GM12878 (cell line): ENCODE data around the gene BNC2. TPM values are rescaled to one million over a fixed set of nuclear protein-coding genes. Genes with fewer than 3 reads are reported as not detected.

Source experiments
- ATAC-seq: fragments of 200-7000 bp; cut with Tn5 transposase; 3 replicates; pipeline ENCODE4 v1.9.1; 2020; ENCODE audit warnings: mild to moderate bottlenecking, moderate library complexity
- BruUV-seq: library from RNA; stranded (reverse); fragments of 400-500 nt; replicated peaks from 2 replicates; lab custom pipeline; 2021; lab: Mats Ljungman, UMichigan
- CTCF ChIA-PET: fragments of 300-600 bp; sonication (Branson Sonifier 250); formaldehyde crosslinking; extraction: SDS; loops from one replicate; lab custom pipeline; 2021; ENCODE audit warnings: inconsistent platforms; lab: Yijun Ruan, JAX
- POLR2A ChIA-PET: fragments of 350-600 bp; formaldehyde crosslinking; extraction: SDS; loops from one replicate; lab custom pipeline; 2021; ENCODE audit warnings: inconsistent platforms; lab: Charles Lee
- RAD21 ChIA-PET: fragments of 300-600 bp; sonication (Branson Sonifier 250); formaldehyde crosslinking; loops from one replicate; lab custom pipeline; 2023; ENCODE audit warnings: antibody characterized with exemption; ENCODE audit not compliant: unreplicated experiment; lab: Charles Lee
- SMC1A ChIA-PET: fragments of 300-600 bp; sonication (Branson Sonifier 250); formaldehyde crosslinking; loops from one replicate; lab custom pipeline; 2023; ENCODE audit not compliant: unreplicated experiment, uncharacterized antibody; lab: Charles Lee
- DNase-seq: peaks from one replicate; pipeline ENCODE4 v3.0.0-alpha.2; 2011; ENCODE audit warnings: low read depth, low spot score
- FAIRE-seq: peaks from 3 replicates; lab custom pipeline; 2011; peaks lifted over from hg19 to GRCh38; lab: Jason Lieb, UNC
- H2AFZ ChIP-seq: 2 replicates; pipeline ENCODE4 v1.6.0; 2011; ENCODE audit warnings: low read depth, low read length, control low read depth; ENCODE audit not compliant: control insufficient read depth
- H3K27ac ChIP-seq: 2 replicates; pipeline ENCODE4 v1.5.1; 2011; ENCODE audit warnings: control low read depth; ENCODE audit not compliant: control insufficient read depth, insufficient read depth
- H3K27me3 ChIP-seq, 2 experiments: replicated peaks in 1 of 2; 2 replicates each; pipeline versions ENCODE4 v1.6.0 to v1.6.1; 2011; ENCODE audit warnings: low read length in 1 of 2; ENCODE audit not compliant: control insufficient read depth in 2 of 2, insufficient read depth in 2 of 2
- H3K36me3 ChIP-seq, 2 experiments: 2 replicates each; pipeline ENCODE4 v1.5.1; 2011; ENCODE audit warnings: low read length in 1 of 2; ENCODE audit not compliant: control insufficient read depth in 2 of 2, insufficient read depth in 2 of 2
- H3K4me1 ChIP-seq: 2 replicates; pipeline ENCODE4 v1.6.1; 2011; ENCODE audit warnings: mild to moderate bottlenecking, low read length, moderate library complexity, mixed read lengths; ENCODE audit not compliant: control insufficient read depth, insufficient read depth
- H3K4me2 ChIP-seq: 2 replicates; pipeline ENCODE4 v1.6.0; 2011; ENCODE audit warnings: control low read depth; ENCODE audit not compliant: control insufficient read depth, insufficient read depth
- H3K4me3 ChIP-seq: fragments of 200-600 bp; sonication (generic); 2 replicates; pipeline ENCODE4 v1.5.1; 2016
- H3K79me2 ChIP-seq: 2 replicates; pipeline ENCODE4 v1.6.0; 2011; ENCODE audit warnings: low read length; ENCODE audit not compliant: control insufficient read depth, insufficient read depth
- H3K9ac ChIP-seq: 2 replicates; pipeline ENCODE4 v1.8.0; 2011; ENCODE audit warnings: low read length, control low read depth, mixed read lengths; ENCODE audit not compliant: control insufficient read depth, insufficient read depth
- H3K9me3 ChIP-seq: replicated peaks from 3 replicates; pipeline ENCODE4 v1.5.1; 2011; ENCODE audit warnings: mild to moderate bottlenecking, low read length; ENCODE audit not compliant: control insufficient read depth, insufficient read depth
- H4K20me1 ChIP-seq: 2 replicates; pipeline ENCODE4 v1.6.0; 2011; ENCODE audit not compliant: control insufficient read depth, insufficient read depth
- CHD1 ChIP-seq: IDR thresholded peaks from 2 replicates; pipeline ENCODE4 v1.6.1; 2012; ENCODE audit warnings: low read depth, low read length, improper control_type of control experiment
- ELK1 ChIP-seq: IDR thresholded peaks from 2 replicates; pipeline ENCODE4 v1.6.1; 2012; ENCODE audit warnings: low read depth, low read length, improper control_type of control experiment
- FOS ChIP-seq: IDR thresholded peaks from 3 replicates; pipeline ENCODE4 v1.6.1; 2011; ENCODE audit warnings: borderline replicate concordance; ENCODE audit not compliant: insufficient read length; ENCODE audit errors: extremely low read depth
- GABPA ChIP-seq: IDR thresholded peaks from 2 replicates; pipeline ENCODE4 v1.6.1; 2014; ENCODE audit warnings: antibody characterized with exemption, low read depth, mild to moderate bottlenecking, inconsistent platforms
- GATAD2B ChIP-seq: fragments of 450-650 bp; conservative IDR thresholded peaks from 2 replicates; pipeline ENCODE4 v1.6.1; 2017; ENCODE audit warnings: low read depth, mild to moderate bottlenecking, moderate library complexity
- HCFC1 ChIP-seq: fragments of 150-350 bp; IDR thresholded peaks from 2 replicates; pipeline ENCODE4 v1.6.1; 2014; ENCODE audit warnings: low read length
- HDAC6 ChIP-seq: fragments of 200-600 bp; sonication (generic); IDR thresholded peaks from one replicate; pipeline ENCODE4 v1.8.0; 2017; ENCODE audit warnings: antibody characterized with exemption; ENCODE audit not compliant: unreplicated experiment
- HDGF ChIP-seq: fragments of 450-650 bp; IDR thresholded peaks from 2 replicates; pipeline ENCODE4 v1.6.1; 2016; ENCODE audit warnings: antibody characterized with exemption
- HSF1 ChIP-seq: fragments of 150-350 bp; IDR thresholded peaks from 2 replicates; pipeline ENCODE4 v1.6.1; 2014; ENCODE audit warnings: mild to moderate bottlenecking, low read depth, low read length
- IKZF2 ChIP-seq, 2 experiments: fragments of 450-650 bp; IDR thresholded peaks; 2 replicates each; pipeline ENCODE4 v1.6.1; 2017; ENCODE audit warnings: mild to moderate bottlenecking in 2 of 2, moderate library complexity in 2 of 2
- JUNB ChIP-seq: IDR thresholded peaks from 2 replicates; pipeline ENCODE4 v1.6.1; 2016; ENCODE audit warnings: antibody characterized with exemption, mild to moderate bottlenecking
- MEF2B ChIP-seq: fragments of 450-650 bp; IDR thresholded peaks from 2 replicates; pipeline ENCODE4 v1.6.1; 2018; ENCODE audit warnings: mild to moderate bottlenecking, moderate library complexity; ENCODE audit not compliant: partially characterized antibody, poor library complexity, severe bottlenecking
- MTA2 ChIP-seq: fragments of 450-650 bp; IDR thresholded peaks from 2 replicates; pipeline ENCODE4 v1.6.1; 2016; ENCODE audit warnings: low read depth, mild to moderate bottlenecking, moderate library complexity
- RBBP5 ChIP-seq: fragments of 200-600 bp; sonication (generic); conservative IDR thresholded peaks from 2 replicates; pipeline ENCODE4 v1.6.1; 2016
- SREBF1 ChIP-seq: IDR thresholded peaks from 2 replicates; pipeline ENCODE4 v1.6.1; 2012; ENCODE audit warnings: mild to moderate bottlenecking, low read length
- TCF7 ChIP-seq: IDR thresholded peaks from 2 replicates; pipeline ENCODE4 v1.6.1; 2014; ENCODE audit warnings: antibody characterized with exemption, borderline replicate concordance
- ZNF207 ChIP-seq: fragments of 450-650 bp; IDR thresholded peaks from 2 replicates; pipeline ENCODE4 v1.6.1; 2014; ENCODE audit warnings: antibody characterized with exemption, mild to moderate bottlenecking, borderline replicate concordance
- WGBS: methylation state at CpG from one replicate; pipeline ENCODE4 v1.1.6; 2016; ENCODE audit warnings: low lambda C conversion rate; ENCODE audit not compliant: insufficient replicate concordance, insufficient coverage; ENCODE audit errors: missing lambda C conversion rate; 5-methylcytosine and 5-hydroxymethylcytosine counted together
- in situ Hi-C: fragments of 300-500 bp; cut with MboI; formaldehyde crosslinking; loops from 9 replicates; pipeline ENCODE4 v1.14.3; 2018; ENCODE audit warnings: mixed read lengths
- intact Hi-C: fragments of 100-400 bp; cut with micrococcal nuclease; formaldehyde crosslinking; loops from one replicate; pipeline ENCODE4 v1.14.2; 2022; ENCODE audit not compliant: unreplicated experiment
- polyA plus RNA-seq, 11 experiments: library from polyadenylated mRNA; depleted of rRNA in 4 of 11; unstranded in 6 of 11; stranded (reverse) in 5 of 11; fragments of >200 nt; fragmentation: Nextera tagmentation in 4 of 11; fragmentation: Illumina TruSeq in 1 of 11; extraction: Ambion mirVana in 4 of 11; extraction: Trizol in 1 of 11; gene quantifications; 1 replicate in 1 of 11; 2 replicates in 10 of 11; pipeline versions ENCODE4 v1.2.1 to v1.2.3, GENCODE V29; 2011 to 2016; ENCODE audit warnings: inconsistent platforms in 2 of 11, missing spikeins in 2 of 11, low read depth in 1 of 11
- total RNA-seq, 4 experiments: library from RNA; depleted of rRNA in 3 of 4; stranded (reverse); fragments of >200 nt in 3 of 4; fragmentation: Illumina TruSeq in 1 of 4; extraction: Trizol in 1 of 4; gene quantifications; 2 replicates each; pipeline versions ENCODE4 v1.2.1 to v1.2.3, GENCODE V29; 2013 to 2021

The BNC2 gene
- total and polyA plus RNA-seq, 10 of the 15 experiments (the other 5 are each of a cell fraction or from before 2014, with no cell fraction given), result 0.05 to 14.5 (median 0.26) TPM

GRCh38 chr9:16712787-16713186, 157.7 kb downstream of the BNC2 start (continued):
- TF ChIP-seq TCF7, result no peak

DNA sequence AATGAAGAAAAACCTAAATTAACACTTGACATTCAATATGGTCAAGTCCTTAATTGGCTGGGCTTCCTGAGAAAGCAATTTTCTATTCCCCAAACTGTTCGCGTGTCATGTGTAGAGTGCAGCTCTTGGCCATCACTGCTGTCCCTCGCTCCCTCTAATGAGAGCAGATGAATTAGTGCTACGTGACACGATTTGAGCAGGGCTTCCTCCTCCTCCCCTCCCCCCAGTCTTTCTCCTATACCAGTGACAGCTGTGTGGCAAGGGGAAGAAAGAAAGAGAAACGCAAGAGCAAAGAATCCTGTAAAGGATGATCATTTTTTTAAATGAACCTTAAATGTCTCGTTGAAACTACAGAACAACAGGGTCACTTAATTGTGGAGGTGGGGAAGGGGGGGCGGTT, 159.6 kb downstream of the BNC2 start:
- 31% methylated on average over 8 of the region's 8 CpGs for WGBS
- Histone ChIP-seq H2AFZ (no peak overlapping the region), H3K36me3 (no peaks in the 10 kb centered on the region), H3K27ac (no peak overlapping the region), H3K9me3 (no peaks in the 10 kb centered on the region), H4K20me1 (no peaks in the 10 kb centered on the region), H3K4me1 (no peaks in the 10 kb centered on the region), H3K4me3 (no peak overlapping the region), H3K27me3 (no peaks in the 10 kb centered on the region; a peak in 1 of 4 replicates), H3K4me2 (no peak overlapping the region), H3K79me2 (no peaks in the 10 kb centered on the region), H3K9ac (no peak overlapping the region)
- ChIA-PET CTCF (no interaction called here), SMC1A (interaction anchor here (0.9 kb wide), 1 partner anchor 15 kb away, joined by 4 read pairs; no protein-coding TSS in a partner anchor), POLR2A (no interaction called here), RAD21 (no interaction called here)
- TF ChIP-seq RBBP5 (no peak), MTA2 (peak; percentile 15; the same call in 1 of the 2 replicates)
- DNase-seq (no peak), FAIRE-seq (no peak), ATAC-seq (peak; percentile 26; the same call in 1 of the 3 replicates)
- in situ Hi-C loops (no loop called here), intact Hi-C loops (no loop called here)
- no TSS peak for BruUV-seq

GRCh38 chr9:16709924-16710323, 160.5 kb downstream of the BNC2 start:
- no peak for FAIRE-seq
- no peak overlapping the region for H3K4me3 ChIP-seq
- ChIA-PET CTCF (no interaction called here), POLR2A (no interaction called here), SMC1A (no interaction called here), RAD21 (no interaction called here)
- no peak overlapping the region for H3K9ac ChIP-seq
- H3K79me2 ChIP-seq, result no peaks in the 10 kb centered on the region
- WGBS, result 18% methylated on average over 2 of the region's 2 CpGs
- in situ Hi-C loops (no loop called here), intact Hi-C loops (no loop called here)
- no peaks in the 10 kb centered on the region; a peak in 1 of 4 replicates for H3K27me3 ChIP-seq
- no peaks in the 10 kb centered on the region for H3K9me3 ChIP-seq
- H3K36me3 ChIP-seq, result no peaks in the 10 kb centered on the region
- H3K4me2 ChIP-seq, result no peak overlapping the region
- no peak for ATAC-seq
- no peaks in the 10 kb centered on the region for H3K4me1 ChIP-seq
- no TSS peak for BruUV-seq
- no peak overlapping the region for H2AFZ ChIP-seq
- H3K27ac ChIP-seq, result no peak overlapping the region
- DNase-seq, result no peak
- H4K20me1 ChIP-seq, result no peaks in the 10 kb centered on the region
- TF ChIP-seq MEF2B (no peak), ELK1 (no peak), JUNB (no peak), SREBF1 (no peak), HCFC1 (no peak), HDAC6 (no peak), HSF1 (no peak), CHD1 (no peak), IKZF2 (IDR thresholded peaks at IDR 0.05) (no peak), GATAD2B (no peak), HDGF (no peak), ZNF207 (no peak), FOS (no peak), GABPA (no peak)
